Stimulated activated naive CD8-positive, alpha-beta T cell treated with anti-CD3 and anti-CD28 coated beads, Interleukin-15, Interleukin-2, amounts not matched to agents 100 ng/mL and 50 ng/mL, for 24 hours (primary cell): ENCODE measurements around the gene SELP.
A peak's percentile ranks its signal among the peaks of the same experiment; 100 is the strongest.

Experiments used
- H3K27ac Mint-ChIP-seq: one replicate; pipeline ENCODE4 v1.8.0; 2021; ENCODE audit warnings: mild to moderate bottlenecking, mixed read lengths
- H3K27me3 Mint-ChIP-seq: one replicate; pipeline ENCODE4 v1.8.0; 2021; ENCODE audit warnings: mixed read lengths
- H3K36me3 Mint-ChIP-seq: one replicate; pipeline ENCODE4 v1.8.0; 2021; ENCODE audit warnings: low read depth, mixed read lengths
- H3K4me1 Mint-ChIP-seq: one replicate; pipeline ENCODE4 v1.8.0; 2021; ENCODE audit warnings: low read depth, mixed read lengths
- H3K4me3 Mint-ChIP-seq: one replicate; pipeline ENCODE4 v1.8.0; 2021; ENCODE audit warnings: mild to moderate bottlenecking, mixed read lengths
- H3K9me3 Mint-ChIP-seq: one replicate; pipeline ENCODE4 v1.8.0; 2021; ENCODE audit warnings: mixed read lengths

SELP gene

DNA sequence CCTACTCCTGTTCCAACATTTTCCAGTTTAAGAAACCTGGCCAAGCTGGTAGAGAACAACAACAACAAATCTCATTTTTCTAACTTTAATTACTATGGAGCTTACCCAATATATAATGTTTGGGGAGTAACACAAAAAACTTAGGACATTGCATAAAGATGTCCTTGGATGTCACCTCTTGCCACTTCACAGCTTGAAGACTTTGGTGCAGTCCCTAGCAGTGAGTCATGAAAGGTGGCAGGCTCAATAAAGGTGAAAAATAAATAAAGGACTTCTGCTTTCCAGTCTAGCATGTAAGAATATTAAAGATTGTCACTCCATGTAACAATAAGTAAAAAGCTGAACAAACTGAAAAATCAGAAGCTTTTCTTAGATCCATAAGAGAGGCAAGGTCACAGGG lies 17.6 kb upstream of the SELP start:
- Mint-ChIP-seq H3K36me3 (no peaks in the 10 kb centered on the region), H3K4me3 (no peak overlapping the region), H3K9me3 (peaks cover 9% of the 10 kb centered on the region), H3K27me3 (no peaks in the 10 kb centered on the region), H3K27ac (peak overlapping the region; percentile 85), H3K4me1 (peaks cover 41% of the 10 kb centered on the region)

DNA sequence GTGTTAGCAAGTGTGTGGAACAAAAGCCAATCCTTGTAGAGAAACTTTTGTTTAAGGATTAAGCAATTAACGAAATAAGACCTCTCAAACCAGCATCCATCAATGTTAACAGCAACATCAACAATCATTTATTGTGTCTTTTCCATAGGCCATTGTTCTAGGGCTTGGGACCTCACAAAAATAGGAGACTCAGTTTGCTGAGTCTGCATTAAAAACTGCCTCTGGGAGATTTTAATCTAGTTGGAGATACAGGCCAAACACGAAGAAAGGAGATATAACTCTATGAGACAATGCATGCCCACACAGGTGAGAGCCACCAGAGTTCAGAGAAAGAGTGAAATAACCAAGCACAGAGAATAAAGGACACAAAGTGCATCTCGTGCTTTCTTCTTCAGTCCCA lies 14.4 kb upstream of the SELP start:
- Mint-ChIP-seq H3K4me1 (peaks cover 45% of the 10 kb centered on the region), H3K27me3 (no peaks in the 10 kb centered on the region), H3K27ac (no peak overlapping the region)

DNA sequence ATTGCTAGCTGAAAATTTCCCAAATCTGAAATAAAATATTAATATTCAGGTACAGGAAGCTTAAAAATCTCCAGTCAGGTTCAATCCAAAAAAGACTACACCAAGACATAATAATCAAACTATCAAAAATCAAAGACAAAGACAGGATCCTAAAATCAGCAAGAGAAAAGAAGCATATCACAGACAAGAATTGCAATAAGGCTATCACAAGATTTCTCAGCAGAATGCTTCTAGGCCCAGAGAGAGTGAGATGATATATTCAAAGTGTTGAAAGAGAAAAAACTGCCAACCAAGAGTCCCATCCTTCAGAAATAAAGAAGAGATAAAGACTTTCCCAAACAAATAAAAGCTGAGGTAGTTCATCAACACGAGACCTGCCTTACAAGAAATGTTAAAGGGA lies 5.0 kb upstream of the SELP start:
- Mint-ChIP-seq H3K9me3 (peaks cover 27% of the 10 kb centered on the region), H3K4me1 (peaks cover 19% of the 10 kb centered on the region), H3K36me3 (peaks cover 17% of the 10 kb centered on the region), H3K4me3 (no peak overlapping the region), H3K27ac (no peak overlapping the region), H3K27me3 (no peaks in the 10 kb centered on the region)

More for the DNA sequence above, 14.4 kb upstream of the SELP start:
- Mint-ChIP-seq H3K4me3 (no peak overlapping the region), H3K36me3 (no peaks in the 10 kb centered on the region), H3K9me3 (peaks cover 9% of the 10 kb centered on the region)

DNA sequence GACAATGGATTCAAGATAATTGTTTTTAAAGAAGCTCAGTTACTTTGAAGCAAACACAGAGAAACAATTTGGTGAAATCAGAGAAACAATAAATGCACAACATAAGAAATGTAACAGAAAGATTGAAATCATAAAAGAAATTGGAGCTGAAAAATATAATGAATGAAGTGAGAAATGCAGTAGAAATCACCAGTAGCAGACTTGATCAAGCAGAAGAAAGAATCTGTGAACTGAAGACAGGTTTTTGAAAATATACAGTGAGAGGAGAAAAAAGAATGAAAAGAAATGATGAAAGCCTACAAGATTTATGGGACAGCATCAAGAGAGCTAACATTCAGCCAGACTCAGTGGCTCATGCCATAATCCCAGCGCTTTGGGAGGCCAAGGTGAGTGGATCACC lies 4.2 kb upstream of the SELP start:
- peaks cover 26% of the 10 kb centered on the region for H3K4me1 Mint-ChIP-seq
- peaks cover 17% of the 10 kb centered on the region for H3K36me3 Mint-ChIP-seq
- H3K9me3 Mint-ChIP-seq: peaks cover 27% of the 10 kb centered on the region
- no peak overlapping the region for H3K27ac Mint-ChIP-seq
- H3K4me3 Mint-ChIP-seq: no peak overlapping the region
- H3K27me3 Mint-ChIP-seq: no peaks in the 10 kb centered on the region

DNA sequence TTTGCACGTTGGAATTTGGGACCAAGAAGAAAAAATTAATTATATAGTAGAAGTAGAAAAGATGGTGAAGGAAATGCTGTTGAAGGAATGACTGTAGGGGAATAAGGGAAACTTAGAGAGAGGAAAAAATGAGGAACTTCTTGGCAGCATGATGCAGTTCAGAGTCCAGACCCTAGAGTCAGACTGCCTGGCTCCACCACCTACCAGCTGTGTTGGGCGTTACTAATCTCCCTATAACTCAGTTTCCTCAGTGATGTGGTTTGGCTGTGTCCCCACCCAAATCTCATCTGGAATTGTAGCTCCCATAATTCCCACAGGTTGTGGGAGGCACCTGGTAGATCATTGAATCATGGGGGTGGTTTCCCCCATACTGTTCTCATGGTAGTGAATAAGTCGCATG lies 1.3 kb upstream of the SELP start:
- peak overlapping the region; percentile 4 for H3K27ac Mint-ChIP-seq
- H3K4me1 Mint-ChIP-seq: peaks cover 49% of the 10 kb centered on the region
- H3K27me3 Mint-ChIP-seq: no peaks in the 10 kb centered on the region
- H3K4me3 Mint-ChIP-seq: no peak overlapping the region
- H3K9me3 Mint-ChIP-seq: peaks cover 27% of the 10 kb centered on the region
- H3K36me3 Mint-ChIP-seq: peaks cover 17% of the 10 kb centered on the region

DNA sequence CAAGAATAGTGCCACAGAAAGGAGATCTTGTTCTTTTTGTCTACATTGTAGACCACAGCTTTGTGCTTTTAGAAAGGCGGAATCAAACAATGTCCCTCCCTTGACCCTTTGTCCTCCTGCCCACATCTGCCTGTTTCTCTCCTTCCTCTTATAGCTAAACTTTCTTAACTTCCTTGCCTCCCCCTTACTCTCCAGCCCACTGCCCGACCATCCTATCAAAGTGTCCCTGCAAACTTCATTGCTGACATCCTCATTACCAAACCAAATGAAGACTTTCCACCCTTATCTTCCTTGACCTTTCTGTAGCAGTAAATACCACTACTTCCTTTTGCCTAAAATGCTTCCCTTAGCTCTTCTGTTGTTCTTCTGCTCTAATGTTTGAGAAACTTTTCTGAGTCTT lies 5.0 kb downstream of the SELP start:
- H3K27ac Mint-ChIP-seq: peak overlapping the region; percentile 77
- peaks cover 4% of the 10 kb centered on the region for H3K9me3 Mint-ChIP-seq
- H3K4me1 Mint-ChIP-seq: peaks cover 71% of the 10 kb centered on the region
- no peaks in the 10 kb centered on the region for H3K27me3 Mint-ChIP-seq
- H3K36me3 Mint-ChIP-seq: peaks cover 4% of the 10 kb centered on the region
- H3K4me3 Mint-ChIP-seq: no peak overlapping the region

DNA sequence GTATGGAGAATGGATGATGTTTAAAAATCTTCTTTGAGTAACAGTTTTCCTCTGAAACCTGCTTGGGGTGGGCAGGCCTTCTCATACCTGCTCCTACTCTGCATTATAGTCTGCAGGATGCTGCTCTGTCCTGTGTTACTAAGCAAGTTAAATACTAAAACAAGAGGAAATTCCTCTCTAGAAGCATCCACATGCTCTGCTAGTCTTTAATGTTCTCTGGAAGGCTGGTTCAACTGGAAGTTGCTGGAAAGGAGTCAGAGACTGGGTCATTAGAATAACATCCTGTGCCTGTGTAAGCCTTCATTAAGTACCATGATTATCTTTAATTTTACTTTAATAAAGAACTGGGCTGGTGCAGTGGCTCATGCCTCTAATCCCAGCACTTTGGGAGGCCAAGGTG lies 5.8 kb downstream of the SELP start:
- peaks cover 4% of the 10 kb centered on the region for H3K36me3 Mint-ChIP-seq
- peak overlapping the region; percentile 77 for H3K27ac Mint-ChIP-seq
- no peaks in the 10 kb centered on the region for H3K27me3 Mint-ChIP-seq
- H3K4me3 Mint-ChIP-seq: no peak overlapping the region
- peaks cover 63% of the 10 kb centered on the region for H3K4me1 Mint-ChIP-seq
- peaks cover 4% of the 10 kb centered on the region for H3K9me3 Mint-ChIP-seq

DNA sequence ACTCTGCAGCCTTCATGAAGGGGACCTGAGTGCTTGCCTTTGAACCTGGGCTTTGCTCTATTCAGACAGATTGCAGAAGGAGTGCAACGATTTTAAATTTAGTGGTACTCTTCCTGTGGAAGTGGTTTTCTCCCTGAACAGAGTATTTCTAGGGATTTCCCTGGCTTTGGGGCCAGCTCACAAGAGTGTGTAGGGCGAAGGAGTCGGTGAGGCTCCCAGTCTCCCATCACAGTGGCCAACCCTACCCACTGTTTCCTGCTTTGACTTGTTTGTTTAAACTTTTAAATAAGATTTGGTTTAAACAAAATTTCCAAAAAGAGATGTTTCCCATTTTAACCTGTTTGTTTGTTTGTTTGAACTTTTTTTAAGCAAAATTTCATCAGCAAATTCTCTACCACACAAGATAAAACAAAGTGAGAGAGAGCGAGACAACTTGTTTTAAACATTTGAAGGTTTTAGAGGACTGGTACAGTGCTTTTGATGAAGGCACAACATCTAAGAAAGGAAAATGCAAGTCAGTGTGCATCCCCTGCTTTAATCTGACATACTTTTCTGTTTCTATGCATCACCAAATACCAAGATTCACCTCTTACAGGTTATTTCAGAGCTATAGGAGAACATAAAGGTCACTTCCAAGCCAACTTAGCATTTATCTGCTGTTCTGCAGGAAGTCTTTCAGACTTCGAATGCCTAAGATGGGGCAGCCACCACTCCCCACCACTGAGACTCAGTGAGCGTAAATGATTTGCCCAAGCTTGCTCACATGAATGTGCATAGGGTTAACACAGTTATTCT lies 6.6 kb downstream of the SELP start:
- peak overlapping the region; percentile 71 for H3K27ac Mint-ChIP-seq
- H3K4me1 Mint-ChIP-seq: peaks cover 55% of the 10 kb centered on the region
- peak overlapping the region; percentile 14 for H3K4me3 Mint-ChIP-seq

DNA sequence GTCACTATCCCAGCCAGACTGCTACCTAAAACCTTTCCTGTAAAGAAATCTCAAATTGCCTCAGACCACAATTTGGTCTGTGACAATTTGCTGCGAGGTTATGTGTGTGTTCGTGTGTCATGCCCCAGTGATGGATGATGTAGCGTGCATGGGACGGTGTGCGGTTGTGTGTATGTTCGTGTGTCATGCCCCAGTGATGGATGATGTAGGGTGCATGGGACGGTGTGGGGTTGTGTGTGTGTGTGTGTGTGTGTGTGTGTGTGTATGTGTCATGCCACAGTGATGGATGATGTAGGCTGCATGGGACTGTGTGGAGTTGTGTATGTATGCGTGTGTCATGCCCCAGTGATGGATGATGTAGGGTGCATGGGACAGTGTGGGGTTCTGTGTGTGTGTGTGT lies 9.4 kb downstream of the SELP start:
- no peaks in the 10 kb centered on the region for H3K36me3 Mint-ChIP-seq
- no peak overlapping the region for H3K27ac Mint-ChIP-seq
- H3K4me1 Mint-ChIP-seq: peaks cover 36% of the 10 kb centered on the region
- no peak overlapping the region for H3K4me3 Mint-ChIP-seq
- no peaks in the 10 kb centered on the region for H3K27me3 Mint-ChIP-seq
- no peaks in the 10 kb centered on the region for H3K9me3 Mint-ChIP-seq

More for the DNA sequence above, 6.6 kb downstream of the SELP start:
- Mint-ChIP-seq H3K27me3 (no peaks in the 10 kb centered on the region), H3K36me3 (peaks cover 4% of the 10 kb centered on the region), H3K9me3 (peaks cover 4% of the 10 kb centered on the region)

DNA sequence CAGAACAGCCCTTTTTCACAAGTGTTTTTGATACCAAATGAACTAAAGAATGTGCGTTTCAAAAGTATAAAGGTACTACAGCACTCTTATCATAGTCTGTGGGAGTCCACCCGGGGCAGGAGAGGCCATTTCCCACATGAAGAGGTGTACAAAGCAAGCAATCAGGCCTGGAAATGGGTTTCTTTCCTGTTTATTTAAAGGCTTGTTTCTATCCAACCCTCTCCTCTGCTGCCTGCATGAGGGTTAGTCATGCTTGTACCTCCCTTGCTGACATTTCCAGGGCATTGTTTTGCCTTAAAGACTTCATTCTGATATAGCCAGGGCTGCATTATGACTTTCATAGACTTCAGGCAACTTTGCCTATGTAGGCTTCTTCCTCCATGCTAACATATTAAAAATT lies 11.6 kb downstream of the SELP start:
- H3K27me3 Mint-ChIP-seq: no peaks in the 10 kb centered on the region
- no peak overlapping the region for H3K4me3 Mint-ChIP-seq
- H3K9me3 Mint-ChIP-seq: no peaks in the 10 kb centered on the region
- H3K4me1 Mint-ChIP-seq: peaks cover 23% of the 10 kb centered on the region
- H3K36me3 Mint-ChIP-seq: no peaks in the 10 kb centered on the region
- H3K27ac Mint-ChIP-seq: no peak overlapping the region

DNA sequence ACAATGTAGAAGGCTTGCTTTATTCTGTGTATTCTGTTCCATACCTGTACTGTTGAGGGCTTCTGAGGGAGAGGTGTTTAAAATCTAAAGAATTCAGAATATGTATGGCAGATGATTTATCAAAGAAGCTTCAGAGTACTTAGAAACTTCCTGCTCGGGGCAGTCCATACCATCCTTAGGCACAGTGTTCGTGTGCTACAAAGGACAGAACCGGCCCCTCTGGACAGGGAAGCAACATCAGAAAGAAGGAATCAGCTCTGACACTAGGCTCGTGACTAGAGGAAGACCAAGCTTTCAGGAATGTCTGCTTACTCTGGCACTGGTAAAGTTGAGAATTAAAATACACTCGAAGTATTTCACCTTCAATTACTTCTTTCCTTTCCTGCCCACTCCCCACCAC lies 14.1 kb downstream of the SELP start:
- Mint-ChIP-seq H3K9me3 (no peaks in the 10 kb centered on the region), H3K4me3 (no peak overlapping the region), H3K4me1 (peaks cover 19% of the 10 kb centered on the region), H3K27me3 (no peaks in the 10 kb centered on the region), H3K36me3 (no peaks in the 10 kb centered on the region), H3K27ac (no peak overlapping the region)

DNA sequence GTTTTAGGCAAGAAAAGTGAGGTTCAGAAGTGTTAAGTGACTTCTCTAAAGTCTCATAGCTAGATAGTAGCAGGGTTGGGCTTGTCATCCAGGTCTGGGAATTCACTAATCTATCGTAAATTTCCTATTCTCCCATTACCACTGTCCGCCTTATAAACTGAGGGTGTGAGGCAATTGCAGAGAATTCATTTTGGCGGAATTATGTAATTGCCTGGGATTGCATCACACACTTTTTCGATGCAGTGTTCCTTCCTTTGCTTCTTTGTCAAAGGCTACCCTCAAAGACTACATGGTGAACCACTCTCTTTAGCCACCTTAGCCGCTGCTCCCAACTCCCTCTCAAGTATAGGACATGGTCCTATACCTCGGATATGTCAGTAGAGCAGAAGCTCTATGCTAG lies 19.1 kb downstream of the SELP start:
- H3K27me3 Mint-ChIP-seq: no peaks in the 10 kb centered on the region
- H3K27ac Mint-ChIP-seq: no peak overlapping the region
- no peaks in the 10 kb centered on the region for H3K36me3 Mint-ChIP-seq
- peaks cover 26% of the 10 kb centered on the region for H3K4me1 Mint-ChIP-seq
- H3K9me3 Mint-ChIP-seq: no peaks in the 10 kb centered on the region
- H3K4me3 Mint-ChIP-seq: no peak overlapping the region

DNA sequence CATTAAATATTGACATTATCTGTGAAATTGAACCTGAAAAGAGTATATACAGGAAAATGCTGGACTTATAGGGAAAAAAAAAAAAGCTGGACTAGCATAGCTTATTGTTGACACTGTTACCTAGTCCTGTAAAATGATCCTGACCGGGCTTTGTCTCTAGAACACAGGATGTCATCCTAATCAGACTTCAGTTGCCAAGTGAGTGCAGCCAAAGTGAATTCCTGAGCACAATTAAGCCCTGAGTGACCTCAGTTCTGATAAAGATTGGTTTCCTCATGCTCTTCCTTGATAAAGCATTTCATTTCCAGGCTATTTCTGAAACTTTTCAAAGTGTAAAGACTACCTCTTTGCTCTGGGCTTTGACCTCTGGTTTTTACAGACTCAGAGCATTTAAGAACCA lies 19.8 kb downstream of the SELP start:
- Mint-ChIP-seq H3K27me3 (no peaks in the 10 kb centered on the region), H3K4me3 (no peak overlapping the region), H3K4me1 (peaks cover 27% of the 10 kb centered on the region)

DNA sequence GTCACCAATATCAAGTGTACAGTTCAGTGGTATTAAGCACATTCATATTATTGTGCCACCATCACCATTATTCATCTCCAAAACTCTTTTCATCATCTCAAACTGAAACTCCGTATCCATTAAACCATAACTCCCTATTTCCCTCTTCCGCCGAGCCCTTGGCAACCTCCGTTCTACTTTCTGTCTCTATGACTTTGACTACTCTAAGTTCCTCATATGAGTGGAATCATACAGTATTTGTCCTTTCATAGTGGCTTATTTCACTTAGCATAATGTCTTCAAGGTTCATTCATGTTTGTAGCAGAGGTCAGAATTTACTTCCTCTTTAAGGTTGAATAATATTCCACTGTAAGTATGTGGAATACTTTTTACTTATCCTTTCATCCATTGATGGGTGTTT lies 21.7 kb downstream of the SELP start:
- Mint-ChIP-seq H3K27ac (no peak overlapping the region), H3K9me3 (no peaks in the 10 kb centered on the region), H3K4me3 (no peak overlapping the region), H3K4me1 (peaks cover 38% of the 10 kb centered on the region), H3K36me3 (no peaks in the 10 kb centered on the region), H3K27me3 (no peaks in the 10 kb centered on the region)

More for the DNA sequence above, 19.8 kb downstream of the SELP start:
- Mint-ChIP-seq H3K27ac (no peak overlapping the region), H3K9me3 (no peaks in the 10 kb centered on the region), H3K36me3 (no peaks in the 10 kb centered on the region)

DNA sequence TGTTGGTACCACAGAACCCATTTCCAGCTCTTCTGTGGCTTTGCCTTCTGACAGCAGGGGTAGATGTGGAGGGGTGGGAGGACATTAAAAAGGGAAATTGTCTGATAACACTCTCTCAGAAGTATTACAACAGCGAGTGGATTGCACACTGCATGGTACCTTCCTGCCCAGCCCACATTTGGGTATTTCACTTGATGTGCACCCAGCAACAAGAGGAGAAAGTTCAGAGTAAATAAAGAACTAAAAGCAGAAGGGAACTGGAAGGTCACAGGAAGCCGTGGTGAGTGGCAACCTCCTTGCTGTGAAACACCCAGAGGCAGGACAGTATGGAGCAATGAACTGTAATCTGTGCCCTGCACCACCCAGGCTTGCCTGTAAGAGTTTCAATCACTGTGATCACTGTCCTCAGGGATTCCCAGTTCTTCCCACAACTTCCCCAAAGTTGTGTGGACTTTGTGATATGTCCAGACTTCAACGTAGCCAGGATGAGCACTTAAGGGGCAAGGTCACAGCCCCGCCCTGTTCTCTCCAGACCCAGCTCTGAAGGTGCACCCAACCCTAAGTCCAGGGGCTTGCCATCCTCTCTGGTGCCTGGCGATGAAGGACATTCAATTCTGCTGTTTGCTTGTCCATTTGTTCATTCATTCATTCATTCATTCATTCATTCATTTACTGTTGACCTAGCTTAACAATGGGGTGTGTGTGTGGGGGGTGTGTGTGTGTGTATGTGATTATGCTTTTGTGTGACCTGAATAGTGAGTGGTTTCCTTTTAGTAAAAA lies 25.0 kb downstream of the SELP start:
- Mint-ChIP-seq H3K36me3 (no peaks in the 10 kb centered on the region), H3K27ac (peak overlapping the region; percentile 83), H3K9me3 (no peaks in the 10 kb centered on the region), H3K27me3 (no peaks in the 10 kb centered on the region), H3K4me1 (peaks cover 66% of the 10 kb centered on the region), H3K4me3 (peak overlapping the region; percentile 46)
